ENCODE data around the gene C12orf57. TPM values are rescaled to one million over a fixed set of nuclear protein-coding genes. Genes with fewer than 3 reads are reported as not detected.

Gene C12orf57
- total RNA-seq, 1 donor = 336 TPM

- no peak for DNase-seq (ENCODE audit: low read depth in 2 of 3, low spot score in 2 of 3)
These were observed 38.7 kb downstream of the C12orf57 start for GRCh38 chr12:6982532-6982931.

GRCh38 chr12:6987956-6988553 lies 44.2 kb downstream of the C12orf57 start:
- DNase-seq (ENCODE audit: low read depth in 2 of 3, low spot score in 2 of 3) = no peak

Small RNA genes within 50 kb of the gene (small RNA-seq; reads per million reads assigned to genes)
- gene MIR141 (12.5 reads per million, percentile 93 among the genes with 10 or more reads in this experiment), gene MIR200C (36.0 reads per million, percentile 96 among the genes with 10 or more reads in this experiment), gene RNU7-1 (not detected), gene SCARNA12 (3.4 reads per million, percentile 81 among the genes with 10 or more reads in this experiment)

Other genes starting within 250 kb of the C12orf57 start
- gene PIANP, start 243.2 kb upstream of the C12orf57 start, total RNA-seq = under 0.01 TPM
- gene COPS7A, start 220.0 kb upstream of the C12orf57 start, total RNA-seq = 55.7 TPM
- 213 TPM for gene MLF2, start 190.9 kb upstream of the C12orf57 start, total RNA-seq
- 27.7 TPM for gene PTMS, start 177.7 kb upstream of the C12orf57 start, total RNA-seq
- gene LAG3, start 171.5 kb upstream of the C12orf57 start, total RNA-seq = 12.1 TPM
- gene CD4, start 154.5 kb upstream of the C12orf57 start, total RNA-seq = 3.8 TPM
- 29.6 TPM for gene GPR162, start 122.2 kb upstream of the C12orf57 start, total RNA-seq
- gene P3H3, start 115.6 kb upstream of the C12orf57 start, total RNA-seq = 13.2 TPM
- gene GNB3, start 103.1 kb upstream of the C12orf57 start, total RNA-seq = 1.9 TPM
- 3.5 TPM for gene CDCA3, start 92.7 kb upstream of the C12orf57 start, total RNA-seq
- gene USP5, start 91.9 kb upstream of the C12orf57 start, total RNA-seq = 78.1 TPM
- 440 TPM for gene TPI1, start 76.5 kb upstream of the C12orf57 start, total RNA-seq
- 10.8 TPM for gene SPSB2, start 70.7 kb upstream of the C12orf57 start, total RNA-seq
- 16.2 TPM for gene LRRC23, start 39.2 kb upstream of the C12orf57 start, total RNA-seq
- 14.0 TPM for gene ENO2, start 29.4 kb upstream of the C12orf57 start, total RNA-seq
- 25.0 TPM for gene ATN1, start 16.1 kb upstream of the C12orf57 start, total RNA-seq
- gene RNU7-1, start 206 bp upstream of the C12orf57 start, total RNA-seq = not detected
- gene PTPN6, start 7.3 kb downstream of the C12orf57 start, total RNA-seq = 403 TPM
- gene PHB2, start 26.6 kb downstream of the C12orf57 start, total RNA-seq = 344 TPM
- 22.4 TPM for gene EMG1, start 26.9 kb downstream of the C12orf57 start, total RNA-seq
- gene LPCAT3, start 74.5 kb downstream of the C12orf57 start, total RNA-seq = 33.1 TPM
- 0.81 TPM for gene C1S, start 116.7 kb downstream of the C12orf57 start, total RNA-seq
- gene C1R, start 148.4 kb downstream of the C12orf57 start, total RNA-seq = 11.0 TPM
- 71.9 TPM for gene C1RL, start 165.2 kb downstream of the C12orf57 start, total RNA-seq
- gene RBP5, start 184.9 kb downstream of the C12orf57 start, total RNA-seq = under 0.01 TPM
- gene CLSTN3, start 186.3 kb downstream of the C12orf57 start, total RNA-seq = 53.9 TPM
- 32.3 TPM for gene PEX5, start 245.7 kb downstream of the C12orf57 start, total RNA-seq

Measured in hematopoietic multipotent progenitor cell (in vitro differentiated cells).